ENCODE results near the gene PPP1R1B.
"Not testable (repeated sequence)": the region's sequence is repeated elsewhere in the genome, so short reads cannot be mapped to it uniquely, and the experiment has no call there.

PPP1R1B gene

GRCh38 chr17:39626171-39627046, at the start of gene PPP1R1B:
Gene PPP1R1B, plus strand, starts transcription at chr17:39626952. Its CDS starts 441 bp downstream, at chr17:39627393.
- no peak for DNase-seq

GRCh38 chr17:39578272-39578671, 48.5 kb upstream of the PPP1R1B start:
- no peak for DNase-seq

GRCh38 chr17:39579318-39580081, 47.3 kb upstream of the PPP1R1B start:
- DNase-seq: no peak

GRCh38 chr17:39580082-39580468, 46.7 kb upstream of the PPP1R1B start:
- DNase-seq: no peak

- no peak for DNase-seq
Observed at GRCh38 chr17:39581071-39581758, 45.5 kb upstream of the PPP1R1B start.

DNA sequence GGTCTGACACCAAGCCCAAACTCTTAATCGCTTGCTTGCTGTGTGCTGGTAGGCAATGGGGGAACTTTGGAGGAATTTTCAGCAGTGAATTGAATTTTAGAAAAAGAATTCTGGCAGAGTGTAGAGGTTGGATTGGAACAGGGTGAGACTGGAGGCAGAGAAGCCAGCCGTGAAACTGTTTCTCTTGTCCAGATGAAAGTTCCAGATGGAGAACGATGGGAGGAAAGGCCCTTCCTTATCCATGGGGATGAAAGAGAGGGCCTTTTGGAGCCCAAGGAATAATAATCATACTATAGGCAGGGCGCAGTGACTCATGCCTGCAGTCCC, 45.0 kb upstream of the PPP1R1B start:
- DNase-seq: no peak

GRCh38 chr17:39582658-39583057, 44.1 kb upstream of the PPP1R1B start:
- no peak for DNase-seq

DNA sequence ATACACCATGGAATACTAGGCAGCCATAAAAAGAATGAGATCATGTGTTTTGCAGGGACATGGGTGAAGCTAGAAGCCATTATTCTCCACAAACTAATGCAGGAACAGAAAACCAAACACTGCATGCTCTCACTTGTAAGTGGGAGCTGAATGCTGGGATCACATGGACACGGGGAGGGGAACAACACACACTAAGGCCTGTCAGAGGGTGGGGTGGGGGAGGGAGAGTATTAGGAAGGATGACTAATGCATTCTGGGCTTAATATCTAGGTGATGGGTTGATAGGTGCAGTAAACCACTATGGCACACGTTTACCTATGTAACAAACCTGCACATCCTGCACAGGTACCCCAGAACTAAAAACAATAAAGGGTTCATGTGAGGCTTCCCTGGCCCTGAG, 36.6 kb upstream of the PPP1R1B start:
- DNase-seq: not testable (repeated sequence)

DNA sequence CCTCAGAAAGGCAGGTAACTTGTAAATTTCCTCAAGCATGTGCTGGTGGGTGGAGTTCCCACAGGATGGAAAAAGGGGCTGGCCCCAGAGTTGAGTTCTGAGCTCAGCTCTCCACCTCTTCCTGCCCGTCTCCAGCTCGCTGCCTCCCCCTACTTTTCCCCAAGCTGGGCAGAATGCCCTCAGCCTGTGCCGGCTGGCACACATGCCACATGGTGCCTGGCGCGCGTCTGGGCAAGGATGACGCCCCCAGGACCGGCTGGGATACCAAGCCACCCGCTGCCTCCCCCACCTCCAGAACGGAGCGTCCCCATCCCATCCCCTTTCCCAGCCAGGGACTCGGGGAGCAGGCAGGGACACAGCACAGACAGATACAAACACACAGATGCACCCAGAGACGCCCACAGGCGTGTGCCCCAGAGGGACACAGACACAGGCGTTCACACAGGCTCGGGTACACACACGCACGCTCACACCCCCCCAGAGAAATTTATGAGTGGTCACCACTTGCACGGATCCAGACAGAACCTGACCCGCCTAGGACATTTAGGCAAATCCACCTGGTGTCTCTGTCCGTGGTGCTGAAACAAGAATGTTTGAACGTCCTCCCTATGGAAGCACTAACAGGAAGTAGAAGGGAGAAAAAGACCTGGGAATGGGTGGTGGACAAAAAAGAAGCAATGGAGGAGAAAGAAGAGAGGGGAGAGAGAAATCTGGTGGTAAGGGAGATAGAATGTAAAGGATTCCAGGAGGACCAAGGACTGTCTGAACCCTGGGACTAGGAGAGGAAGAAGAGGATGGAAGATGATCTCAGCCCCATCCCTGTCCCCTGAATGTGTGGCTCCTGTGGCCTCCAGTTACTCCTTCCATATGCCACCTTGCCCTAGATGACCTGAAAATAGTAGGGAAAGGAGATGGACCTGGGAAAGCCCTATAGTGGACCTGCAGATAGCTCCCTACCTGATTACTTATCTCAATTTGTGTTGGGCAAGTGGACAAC, 34.5 kb upstream of the PPP1R1B start:
- no peak for DNase-seq

GRCh38 chr17:39593371-39593770, 33.4 kb upstream of the PPP1R1B start:
- DNase-seq: no peak

GRCh38 chr17:39595294-39595693, 31.5 kb upstream of the PPP1R1B start:
- no peak for DNase-seq

GRCh38 chr17:39595928-39596510, 30.7 kb upstream of the PPP1R1B start:
- no peak for DNase-seq

- DNase-seq: no peak
Observed at GRCh38 chr17:39596543-39597267, 30.0 kb upstream of the PPP1R1B start.

GRCh38 chr17:39597372-39598046, 29.2 kb upstream of the PPP1R1B start:
- DNase-seq: no peak

DNA sequence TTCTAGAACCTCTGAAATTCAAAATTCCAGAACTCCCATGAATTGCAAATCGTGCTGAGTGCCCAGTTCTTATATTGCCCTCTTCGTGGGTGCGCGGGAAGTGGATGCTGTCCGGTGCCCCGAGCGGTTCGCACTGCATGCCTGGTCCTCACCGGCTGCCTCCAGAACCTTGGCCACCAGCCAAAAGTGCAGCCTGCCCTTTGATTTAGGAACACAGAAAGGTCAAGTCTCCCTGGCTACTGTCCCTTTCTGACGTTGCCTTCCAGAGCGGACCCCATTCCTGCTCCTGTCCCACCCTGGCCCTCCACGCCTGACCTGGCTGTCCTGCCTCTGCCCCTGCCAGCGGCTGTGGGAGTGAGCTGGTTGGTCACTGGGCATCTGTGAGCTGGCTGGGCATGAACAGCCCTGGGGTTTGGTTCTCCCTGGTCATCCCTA, 28.7 kb upstream of the PPP1R1B start:
- no peak for DNase-seq

DNA sequence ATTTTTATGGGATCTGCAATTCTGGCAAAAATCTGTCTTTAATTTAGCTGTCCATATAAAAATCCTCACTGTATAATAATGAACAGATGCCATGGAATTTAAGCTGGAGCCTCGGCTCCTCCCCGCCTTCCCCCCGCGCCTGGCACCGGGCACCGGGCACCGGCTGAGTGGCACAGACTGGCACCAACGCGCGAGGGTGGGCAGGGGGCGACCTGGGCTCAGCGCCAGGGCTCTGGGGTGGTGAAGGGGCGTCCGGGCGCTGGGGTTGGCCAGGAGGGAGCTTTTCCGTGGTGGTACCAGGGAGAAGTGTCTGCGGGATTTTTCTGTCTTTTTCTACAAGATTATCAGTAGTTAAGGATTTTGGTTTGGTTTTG, 28.1 kb upstream of the PPP1R1B start:
- DNase-seq: no peak

DNA sequence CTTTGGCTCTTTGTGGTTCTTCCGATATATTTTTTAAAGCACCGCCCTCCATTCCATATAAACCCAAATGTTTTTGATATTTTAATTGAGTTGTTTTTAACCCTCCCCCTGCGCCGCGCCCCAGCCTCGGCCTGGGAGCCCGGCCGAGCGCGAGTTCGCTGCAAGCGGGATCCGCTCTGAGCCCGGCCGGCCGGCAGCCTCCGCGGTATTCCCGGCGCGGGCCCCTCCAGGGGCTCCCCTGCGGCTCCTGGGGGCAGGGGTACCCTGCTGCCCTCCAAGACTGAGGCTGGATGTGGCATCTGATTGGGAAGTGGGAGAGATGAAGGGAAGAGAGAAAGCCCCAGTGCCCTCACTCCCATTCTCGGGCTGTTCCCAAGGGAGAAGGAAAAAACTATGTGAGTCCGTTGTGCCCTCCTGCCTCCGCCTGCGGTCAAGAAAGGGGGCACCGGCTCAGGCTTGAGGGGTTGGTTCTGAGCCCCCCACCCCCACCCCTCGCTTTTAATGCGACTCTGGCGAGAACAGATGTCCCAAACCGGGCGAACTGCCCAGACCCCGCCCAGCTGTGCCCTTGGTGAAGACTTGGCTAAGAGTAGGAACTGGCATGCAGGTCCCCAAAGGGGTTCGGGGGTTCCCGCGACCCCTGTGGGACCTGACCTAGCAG, 27.6 kb upstream of the PPP1R1B start:
- DNase-seq: no peak

DNA sequence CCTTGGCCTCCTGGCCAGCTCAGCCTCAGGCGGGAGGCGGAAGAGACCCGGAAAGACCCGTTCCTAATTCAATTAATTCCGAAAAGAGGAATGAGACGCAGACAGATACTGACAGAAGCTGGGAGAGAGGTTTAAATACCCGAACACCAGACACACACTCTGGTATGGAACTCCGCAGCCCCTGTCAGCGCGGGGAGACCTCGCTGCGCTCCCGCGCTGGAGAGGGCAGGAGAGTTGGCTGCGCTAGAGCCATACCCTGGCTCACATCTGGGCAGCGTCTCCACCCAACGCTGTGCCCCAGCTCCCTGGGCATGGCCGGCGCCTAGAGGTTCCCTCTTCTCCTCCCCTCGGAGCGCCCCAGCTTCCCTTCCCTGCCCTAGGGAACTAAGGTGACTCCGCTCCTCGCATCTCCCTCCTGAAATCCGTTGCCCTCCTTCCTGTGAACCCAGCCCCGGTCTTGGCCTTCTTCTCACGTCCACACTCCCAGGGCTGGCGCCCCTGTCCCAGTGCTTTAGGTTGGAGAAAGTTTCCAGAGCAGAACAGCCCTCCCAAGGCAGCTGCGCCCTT, 27.0 kb upstream of the PPP1R1B start:
- no peak for DNase-seq

DNA sequence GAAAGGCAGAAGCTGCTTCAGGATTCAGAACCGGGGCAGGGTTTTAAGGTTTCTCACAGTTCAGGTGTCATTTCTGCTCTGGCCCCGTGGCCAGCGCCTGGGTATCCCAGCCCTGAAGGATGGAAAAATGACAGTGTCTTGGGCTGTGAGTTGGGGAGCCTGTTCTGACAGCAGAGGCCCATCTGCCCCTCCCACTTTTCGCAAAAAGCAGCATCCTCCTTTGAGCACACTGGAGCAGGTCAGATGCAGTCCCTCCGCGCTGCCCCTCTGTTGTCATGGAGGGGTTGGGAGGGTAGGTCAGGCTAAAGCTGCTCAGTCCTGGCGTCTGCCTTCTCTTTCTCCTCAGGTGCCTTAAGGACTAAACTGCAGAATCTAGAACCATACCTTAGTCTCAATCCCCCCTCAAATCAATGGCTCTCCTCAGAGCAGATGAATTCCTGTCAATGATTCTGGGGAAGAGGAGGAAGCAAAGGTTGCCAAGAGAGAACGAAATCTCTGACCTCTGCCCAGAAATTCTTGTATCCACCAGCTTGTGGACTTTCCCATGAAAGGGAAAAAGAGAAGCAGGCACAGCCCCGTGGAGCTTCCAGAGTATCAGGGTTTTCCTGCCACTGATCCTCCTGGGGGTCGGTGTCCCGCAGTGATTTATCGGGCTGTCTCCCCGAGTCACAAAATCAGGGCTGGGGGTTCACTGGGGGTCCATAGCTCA, 26.3 kb upstream of the PPP1R1B start:
- no peak for DNase-seq
